Caki2 (cell line): ENCODE data around the gene HIP1. TPM values are rescaled to one million over a fixed set of nuclear protein-coding genes. Genes with fewer than 3 reads are reported as not detected.
A peak's percentile ranks its signal among the peaks of the same experiment; 100 is the strongest.
"Not testable (repeated sequence)": the region's sequence is repeated elsewhere in the genome, so short reads cannot be mapped to it uniquely, and the experiment has no call there.

Source experiments
- DNase-seq: peaks from one replicate; pipeline ENCODE4 v3.0.0-alpha.2; 2015; ENCODE audit warnings: low read depth
- in situ Hi-C: cut with HindIII; loops from 2 replicates; pipeline ENCODE4 v1.10.0; 2016; ENCODE audit warnings: low sequenced_read_pairs, low pct_unique_long_range_greater_than_20kb, mixed read lengths
- total RNA-seq: library from RNA; depleted of rRNA; stranded (reverse); fragments of >200 nt; shearing (Covaris generic); gene quantifications from 2 replicates; pipeline ENCODE4 v1.2.3, GENCODE V29; 2014; ENCODE audit warnings: low replicate concordance

HIP1 gene
- total RNA-seq, 1 experiment from 2014 or later = 25.3 TPM

DNA sequence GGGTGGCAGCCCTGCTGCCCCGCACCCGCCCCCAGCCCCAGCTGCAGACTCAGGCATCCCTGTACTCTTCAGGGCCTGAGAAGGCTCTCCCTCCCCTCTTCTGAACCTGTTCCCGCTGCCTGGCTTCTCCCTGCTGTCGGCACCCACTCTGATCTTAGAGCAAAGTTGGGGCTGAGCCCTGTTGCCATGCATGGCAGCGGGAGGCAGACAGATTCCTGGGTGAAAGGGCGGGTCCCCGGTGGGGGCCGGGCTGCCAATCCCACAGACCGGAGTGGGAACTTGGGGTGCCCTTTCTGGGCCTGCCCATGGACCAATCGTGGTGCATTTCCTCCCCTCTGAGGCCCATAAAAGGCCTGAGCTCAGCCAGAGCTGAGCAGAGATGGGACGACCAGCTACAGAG, 165.9 kb downstream of the HIP1 start:
- in situ Hi-C loops = no loop called here
- DNase-seq = no peak

DNA sequence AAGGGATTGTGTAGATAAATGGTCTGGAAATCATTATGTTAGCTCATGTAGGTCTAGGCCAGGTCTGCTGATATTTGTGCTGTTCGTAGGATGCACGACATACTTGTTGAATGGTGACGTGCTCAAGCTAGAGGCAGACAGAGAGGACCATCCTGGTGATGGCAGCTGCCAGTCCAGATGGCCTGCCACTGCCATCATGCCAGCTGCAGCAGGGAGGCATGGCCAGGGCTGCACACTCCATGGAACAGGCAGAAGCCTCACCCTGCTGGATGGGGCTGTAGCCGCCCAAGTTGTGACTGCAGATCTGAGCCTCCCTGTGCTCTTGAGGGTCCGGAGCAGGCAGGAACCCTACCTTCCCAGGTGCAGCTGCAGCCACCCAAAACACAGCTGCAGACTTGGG, 166.3 kb downstream of the HIP1 start:
- no peak for DNase-seq
- in situ Hi-C loops = no loop called here

DNA sequence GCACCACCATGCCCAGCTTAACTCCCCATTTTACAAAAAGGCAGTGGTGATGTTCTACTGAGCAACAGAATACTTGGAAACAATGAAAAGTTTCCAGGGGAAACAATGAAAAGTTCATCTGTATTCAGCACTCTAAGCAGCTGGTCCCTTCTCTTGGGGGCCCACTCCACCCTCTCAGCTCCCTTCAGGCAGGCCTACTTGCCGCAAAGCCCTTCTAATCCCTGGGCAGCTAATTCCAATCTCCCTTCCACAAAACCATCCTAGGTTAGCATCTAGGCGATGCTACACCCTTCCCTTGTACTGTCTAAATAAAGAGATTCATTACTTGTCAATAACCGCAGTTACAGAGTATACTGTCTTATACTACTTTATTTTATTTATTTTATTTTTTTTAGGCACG, 167.5 kb downstream of the HIP1 start:
- DNase-seq = no peak
- in situ Hi-C loops = no loop called here

DNA sequence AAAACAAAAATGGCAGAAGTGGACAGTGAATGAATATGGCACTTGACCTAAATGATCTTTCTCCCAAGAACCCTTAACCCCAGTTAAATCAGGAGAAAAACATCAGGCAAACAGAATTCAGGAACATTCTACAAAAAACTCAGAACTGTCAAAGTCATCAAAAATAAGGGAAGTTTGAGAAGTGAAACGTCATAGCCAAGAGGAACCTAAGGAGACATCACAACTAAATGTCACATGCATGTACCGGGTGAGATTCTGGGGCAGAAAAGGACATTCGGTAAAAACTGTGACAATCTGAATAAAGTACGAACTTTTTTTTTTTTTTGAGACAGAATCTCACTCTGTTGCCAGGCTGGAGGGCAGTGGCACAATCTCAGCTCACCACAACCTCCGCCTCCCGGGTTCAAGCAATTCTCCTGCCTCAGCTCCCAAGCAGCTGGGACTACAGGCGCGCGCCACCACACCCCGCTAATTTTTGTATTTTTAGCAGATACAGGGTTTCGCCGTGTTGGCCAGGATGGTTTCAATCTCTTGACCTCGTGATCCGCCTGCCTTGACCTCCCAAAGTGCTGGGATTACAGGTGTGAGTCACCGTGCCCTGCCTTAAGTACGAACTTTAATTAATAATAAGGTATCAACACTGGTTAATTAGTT, 169.0 kb downstream of the HIP1 start:
- DNase-seq, in situ Hi-C loops: not testable (repeated sequence)

DNA sequence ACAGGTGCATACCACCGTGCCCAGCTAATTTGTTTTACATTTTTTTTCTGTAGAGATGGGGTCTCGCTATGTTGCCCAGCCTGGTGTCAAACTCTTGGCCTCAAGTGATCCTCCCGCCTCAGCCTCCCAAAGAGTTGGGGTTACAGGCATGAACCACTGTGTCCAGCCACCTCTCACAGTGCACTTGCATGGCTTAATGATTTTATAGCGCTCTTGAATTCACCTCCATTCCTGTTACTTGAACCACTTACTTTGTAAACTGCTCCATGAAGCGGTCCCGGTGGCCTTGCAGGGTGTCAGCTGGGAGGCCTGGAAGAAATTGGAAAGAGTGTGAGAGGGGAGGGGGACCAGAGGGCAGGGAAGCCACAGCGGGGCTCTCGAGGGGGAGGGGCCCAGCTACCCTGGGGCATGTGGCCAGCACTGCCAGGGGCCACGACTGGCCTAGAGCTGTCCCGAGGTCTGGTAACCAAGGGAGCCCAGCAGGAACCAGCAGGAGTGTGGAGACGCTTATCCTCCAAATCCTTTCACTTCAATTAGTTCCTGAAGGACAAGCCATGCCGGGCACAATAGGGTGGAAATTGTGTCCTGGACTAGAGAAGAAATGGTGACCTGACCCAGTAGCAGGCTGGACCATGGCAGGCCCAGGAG, 170.7 kb downstream of the HIP1 start:
- in situ Hi-C loops = no loop called here
- DNase-seq = no peak

DNA sequence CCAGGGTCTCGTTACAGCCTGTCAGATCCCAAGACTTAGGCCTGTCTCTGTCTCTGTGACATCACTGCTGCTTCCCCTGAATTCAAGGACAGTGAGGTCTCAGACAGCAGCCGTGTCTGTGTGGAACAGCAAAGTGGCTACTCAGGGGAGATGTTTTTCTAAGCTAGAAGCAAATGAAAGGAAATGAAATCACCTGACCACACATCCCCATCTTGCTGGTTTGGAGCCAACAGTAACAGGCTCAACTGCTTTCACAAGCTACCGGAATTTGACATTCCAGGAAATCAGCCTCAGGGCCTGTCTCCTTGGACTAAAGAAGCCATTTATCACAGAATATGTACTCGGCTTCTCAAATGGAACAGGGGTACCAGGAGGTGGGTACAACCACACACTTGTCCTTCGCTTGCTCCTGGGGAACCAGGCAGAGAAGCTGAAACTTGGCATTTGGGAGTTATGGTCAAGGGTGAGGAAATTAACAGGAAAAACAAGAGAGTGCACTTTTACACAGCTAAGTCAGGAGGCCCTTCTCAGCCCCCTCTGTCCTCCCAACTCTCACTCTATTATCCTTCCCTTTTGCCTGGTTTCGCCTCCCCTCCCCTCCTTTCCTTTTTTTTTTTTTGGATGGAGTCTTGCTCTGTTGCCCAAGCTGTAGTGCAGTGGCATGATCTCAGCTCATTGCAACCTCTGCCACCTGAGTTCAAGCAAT, 173.5 kb downstream of the HIP1 start:
- peak; percentile 88 for DNase-seq
- in situ Hi-C loops = no loop called here

DNA sequence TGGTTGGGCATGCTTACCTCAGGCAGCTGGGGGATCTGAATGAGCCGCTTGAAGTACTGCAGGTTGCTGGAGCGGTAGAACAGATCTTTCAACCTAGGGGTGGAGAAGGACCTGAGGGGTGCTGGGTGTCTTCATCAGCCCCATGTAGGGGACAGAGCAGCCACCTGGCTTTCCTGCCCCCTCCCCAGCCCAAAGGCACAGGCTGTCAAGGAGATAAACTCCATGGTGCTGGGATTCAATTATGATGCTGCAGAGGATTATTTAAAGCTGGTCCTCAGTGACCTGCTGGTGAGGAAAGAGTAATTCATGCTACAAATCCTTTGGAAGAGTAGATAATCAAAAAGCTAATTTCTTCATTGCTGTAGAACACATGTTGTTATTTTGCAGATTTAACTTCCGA, 175.6 kb downstream of the HIP1 start:
- no peak for DNase-seq
- in situ Hi-C loops = no loop called here

DNA sequence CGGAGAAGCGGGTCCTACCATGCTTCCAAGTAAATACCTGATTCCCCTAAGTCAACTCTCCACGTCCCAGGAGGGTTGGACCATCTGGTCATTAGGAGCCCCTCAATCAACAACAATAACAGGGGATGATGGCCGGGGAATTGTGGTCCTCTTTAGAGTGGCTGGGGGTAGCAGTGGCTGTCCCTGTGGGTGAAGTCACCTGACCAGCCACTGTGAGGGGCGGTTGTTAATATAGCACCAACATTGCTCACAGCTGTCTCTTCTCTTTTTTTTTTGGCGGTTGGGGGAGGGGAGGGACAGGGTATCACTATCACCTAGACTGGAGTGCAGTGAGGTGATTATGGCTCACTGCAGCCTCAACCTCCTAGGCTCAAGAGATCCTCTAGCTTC, 178.8 kb downstream of the HIP1 start:
- DNase-seq = no peak
- in situ Hi-C loops = no loop called here

DNA sequence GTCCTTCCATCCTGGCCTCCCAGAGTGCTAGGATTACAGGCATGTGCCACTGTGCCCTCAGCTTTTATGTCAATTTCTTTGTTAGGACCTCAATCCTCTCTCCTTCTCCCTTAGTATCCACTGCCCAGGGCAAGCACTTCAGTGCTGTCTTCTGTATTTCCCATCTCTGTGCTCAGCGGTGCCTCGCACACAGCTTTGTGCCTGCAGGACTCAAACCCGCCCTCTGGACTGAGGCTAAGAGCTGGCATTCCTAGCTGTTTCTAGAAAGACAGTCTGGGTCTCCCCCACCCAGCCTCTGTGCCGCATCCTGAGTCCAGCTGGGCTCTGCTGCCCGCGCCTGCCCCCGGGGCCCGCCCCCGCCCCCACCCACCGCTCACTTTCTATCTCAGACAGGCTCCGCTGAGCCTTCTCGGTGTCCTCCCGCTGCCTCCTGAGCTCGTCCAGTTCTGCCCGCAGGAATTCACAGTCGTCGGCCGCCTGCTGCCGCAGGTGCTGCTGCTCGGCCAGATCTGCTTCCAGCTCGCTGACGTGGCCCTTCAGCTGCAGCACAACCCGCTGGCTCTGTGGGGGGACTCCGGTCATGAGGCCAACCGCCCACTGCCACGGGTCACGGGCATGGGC, 179.3 kb downstream of the HIP1 start:
- in situ Hi-C loops = no loop called here
- no peak for DNase-seq

DNA sequence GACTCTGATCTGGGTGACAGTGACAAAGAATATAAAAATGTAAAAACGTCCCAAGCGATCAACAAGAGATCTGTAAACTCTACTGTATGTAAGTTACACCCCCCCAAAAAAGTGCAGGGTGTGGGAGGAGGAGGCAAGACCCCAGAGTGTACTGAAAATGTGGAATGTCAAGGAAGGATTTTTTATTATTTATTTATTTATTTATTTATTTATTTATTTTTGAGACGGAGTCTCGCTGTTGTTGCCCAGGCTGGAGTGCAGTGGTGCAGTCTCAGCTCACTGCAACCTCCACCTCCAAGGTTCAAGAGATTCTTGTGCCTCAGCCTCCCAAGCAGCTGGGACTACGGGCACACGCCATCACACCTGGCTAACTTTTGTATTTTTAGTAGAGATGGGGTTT, 181.9 kb downstream of the HIP1 start:
- in situ Hi-C loops, DNase-seq: not testable (repeated sequence)

DNA sequence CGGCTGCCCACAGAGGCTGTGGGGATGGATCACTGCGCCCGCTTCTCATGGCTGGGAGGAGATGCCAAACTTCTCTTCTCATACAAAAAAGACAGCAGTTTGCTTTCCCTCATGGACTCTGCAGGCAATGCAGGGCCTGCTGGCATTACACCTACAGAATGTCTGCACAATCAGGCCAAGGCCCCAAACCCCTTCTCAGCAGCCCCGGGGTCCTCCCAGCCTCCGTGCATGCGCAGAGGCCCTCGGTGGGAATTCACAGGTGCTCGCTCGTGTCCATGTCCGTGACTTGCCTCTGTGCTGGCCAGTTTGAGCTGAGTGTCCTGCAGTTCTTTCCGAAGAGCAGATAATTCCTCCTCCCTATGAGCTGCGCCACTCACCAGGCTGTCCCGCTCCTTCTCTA, 183.0 kb downstream of the HIP1 start:
- in situ Hi-C loops = no loop called here
- DNase-seq = no peak

DNA sequence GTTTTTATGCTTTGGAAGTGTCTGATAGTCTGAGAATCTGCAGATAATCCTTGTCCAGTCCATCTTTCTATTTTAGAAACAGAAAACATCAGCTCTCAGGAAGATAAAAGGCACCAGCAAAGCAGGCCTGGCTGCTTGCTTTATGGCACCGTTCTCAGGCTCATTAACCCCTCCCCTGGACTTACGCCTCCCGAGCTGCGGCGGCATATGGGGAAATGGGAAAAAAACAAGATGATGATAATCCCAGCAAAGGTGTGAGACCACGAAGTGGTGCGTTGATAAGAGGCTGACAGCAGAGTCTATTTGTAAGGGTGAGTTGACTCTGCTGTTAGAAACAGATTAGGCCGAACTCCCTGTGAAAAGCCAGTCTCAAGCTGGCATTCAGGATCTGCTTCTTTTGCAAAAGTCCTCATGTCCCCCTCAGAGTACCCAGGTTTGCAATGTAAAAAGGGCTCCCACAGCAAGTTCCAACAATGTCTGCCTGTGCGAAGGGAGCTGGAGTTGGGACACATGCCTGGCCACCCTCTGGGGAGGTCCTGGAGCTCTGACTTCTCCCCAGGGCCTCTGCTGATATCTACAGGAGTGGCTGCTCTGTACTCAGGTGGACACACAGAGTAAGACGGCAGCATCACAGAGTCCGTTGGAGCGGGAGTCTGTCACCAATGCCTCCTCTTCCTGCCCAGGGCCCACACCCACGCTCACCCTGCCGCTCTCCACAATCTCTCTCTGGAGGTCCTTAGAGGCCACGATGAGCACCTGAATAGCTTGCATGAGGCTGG, 192.3 kb downstream of the HIP1 start:
- in situ Hi-C loops = no loop called here
- DNase-seq = no peak

DNA sequence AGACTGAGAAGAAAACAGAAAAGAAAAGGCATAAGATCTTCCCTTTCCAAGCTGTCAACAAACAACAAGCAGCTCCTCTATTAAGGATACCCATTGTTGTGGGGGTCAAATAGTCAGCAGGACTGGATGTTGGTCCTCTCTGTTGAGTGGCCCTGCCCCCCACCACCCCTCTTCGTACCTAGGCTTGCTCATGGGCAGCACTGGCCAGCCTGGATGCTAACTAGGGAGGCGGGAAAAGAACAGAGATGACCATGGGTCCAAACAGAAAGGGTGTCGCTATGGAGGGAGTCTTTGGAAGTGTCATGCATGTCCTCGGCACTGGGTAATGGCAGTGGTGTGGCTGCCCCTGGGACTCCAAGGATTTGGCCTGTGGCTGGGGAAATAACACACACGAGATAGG, 201.0 kb downstream of the HIP1 start:
- in situ Hi-C loops = no loop called here
- no peak for DNase-seq

DNA sequence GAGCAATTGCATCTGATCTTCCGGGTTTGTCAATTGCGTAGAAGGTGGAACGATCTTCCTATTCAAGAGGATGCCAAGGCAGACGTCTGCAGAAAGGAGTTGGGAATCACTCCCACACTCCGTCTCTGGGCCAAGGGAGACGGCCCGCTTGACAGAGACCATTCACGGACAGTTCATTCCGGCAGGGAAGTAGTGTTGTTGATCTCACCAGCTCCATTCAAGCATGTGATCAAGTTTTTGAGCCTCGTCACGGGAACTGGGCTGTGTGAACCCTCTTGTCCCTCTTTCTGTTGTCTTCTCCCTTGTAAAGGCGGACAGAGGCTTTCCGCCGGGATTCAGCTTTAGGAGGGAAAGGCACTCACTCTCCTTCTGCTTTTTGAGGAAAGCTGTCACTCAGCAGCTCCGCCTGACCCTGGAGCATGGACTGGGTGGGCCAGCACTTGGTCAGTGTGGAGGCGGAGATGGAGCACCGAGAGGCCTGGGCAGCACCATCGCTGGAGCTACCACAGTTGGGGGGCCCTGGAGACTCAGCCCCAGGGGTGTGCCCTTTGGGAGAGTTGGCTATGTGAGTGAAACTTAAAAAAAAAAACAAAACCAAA, 201.7 kb downstream of the HIP1 start:
- DNase-seq = no peak
- in situ Hi-C loops = no loop called here

DNA sequence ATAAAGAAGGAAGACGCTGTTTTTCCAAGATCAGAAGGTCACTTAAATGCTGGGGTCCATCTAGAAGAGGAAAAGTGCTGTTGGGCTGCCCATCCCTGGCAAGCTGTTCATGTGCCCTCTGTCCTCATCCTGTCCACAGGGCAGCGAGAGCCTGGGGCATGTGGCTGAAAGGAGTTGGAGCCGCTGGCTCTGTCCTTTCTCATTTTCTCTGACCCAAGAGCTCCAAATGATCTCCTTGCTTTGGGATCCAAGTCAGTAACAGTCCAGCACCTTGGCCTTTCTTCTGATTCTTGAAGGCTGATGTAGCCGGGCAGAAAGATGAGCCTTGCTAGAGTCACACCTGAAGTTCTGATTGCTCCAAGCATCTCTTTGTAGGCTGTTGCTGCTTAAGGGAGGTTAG, 202.2 kb downstream of the HIP1 start:
- in situ Hi-C loops = no loop called here
- DNase-seq = no peak

DNA sequence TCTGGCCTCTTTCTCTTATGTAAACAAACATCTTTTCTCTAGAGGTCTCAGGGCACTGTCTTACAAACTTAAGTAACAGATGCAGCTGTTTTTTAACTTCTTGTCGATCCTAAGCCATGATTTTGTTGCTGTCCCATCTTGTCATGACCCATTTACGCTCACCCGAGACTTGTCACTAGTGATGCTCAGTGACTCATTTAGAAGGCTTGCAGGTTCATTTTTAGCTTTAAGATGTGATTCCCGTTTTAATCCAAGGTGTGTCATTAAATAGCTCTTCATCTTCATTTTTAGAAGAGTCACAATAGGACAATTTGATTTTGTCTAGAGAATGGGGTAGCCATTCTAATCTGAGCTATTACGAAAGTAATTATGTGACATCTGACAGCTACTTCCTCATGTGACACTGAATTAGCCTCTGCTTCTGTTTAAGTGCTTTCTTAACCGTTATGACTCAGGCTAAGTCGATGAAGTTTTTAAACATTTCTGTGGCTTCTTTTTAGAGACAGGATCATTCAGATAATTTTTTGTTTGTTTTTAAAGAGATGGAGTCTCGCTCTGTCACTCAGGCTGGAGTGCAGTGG, 203.9 kb downstream of the HIP1 start:
- DNase-seq = peak; percentile 85
- in situ Hi-C loops = no loop called here

DNA sequence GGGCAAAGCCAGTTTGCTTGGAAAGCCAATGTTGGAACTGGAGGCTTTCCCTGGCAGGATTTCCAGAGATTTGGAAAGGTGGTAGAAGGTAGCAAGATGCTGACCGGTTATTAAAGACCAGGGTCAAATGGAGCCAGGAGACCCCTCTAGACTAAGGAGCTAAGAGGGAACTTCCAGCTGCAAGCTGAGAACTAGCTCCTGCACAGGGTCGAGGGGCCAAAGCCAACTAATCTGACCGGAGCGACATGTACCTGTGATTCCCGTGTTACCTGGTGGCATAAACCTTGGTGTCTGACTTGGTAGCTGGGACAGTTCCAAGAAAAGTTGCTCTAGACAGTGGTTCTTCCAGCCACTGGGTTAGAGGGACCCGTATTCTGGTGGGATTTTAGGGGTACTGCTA, 204.8 kb downstream of the HIP1 start:
- no peak for DNase-seq
- in situ Hi-C loops = no loop called here

DNA sequence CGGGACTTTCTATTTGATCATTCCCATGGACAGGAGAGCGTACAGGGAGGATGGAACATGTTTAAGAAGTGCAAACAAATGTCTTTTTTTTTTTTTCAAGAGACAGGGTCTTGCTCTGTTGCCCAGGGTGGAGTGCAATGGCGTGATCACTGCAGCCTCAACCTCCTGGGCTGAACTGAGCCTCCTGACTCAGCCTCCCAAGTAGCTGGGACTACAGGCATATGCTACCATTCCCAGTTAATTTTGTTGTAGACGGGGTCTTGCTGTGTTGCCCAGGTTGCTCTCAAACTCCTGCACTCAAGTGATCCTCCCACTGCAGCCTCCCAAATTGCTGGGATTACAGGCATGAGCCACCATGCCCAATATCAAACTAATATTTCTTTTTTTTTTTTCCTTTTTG, 206.1 kb downstream of the HIP1 start:
- DNase-seq = no peak
- in situ Hi-C loops = no loop called here
